ENCODE measurements around the gene CARM1. TPM values are rescaled to one million over a fixed set of nuclear protein-coding genes. Genes with fewer than 3 reads are reported as not detected.

CARM1 gene
- polyA plus RNA-seq, 2 of the 4 experiments (the other 2 are of a cell fraction), result 15.2 to 32.2 TPM

DNA sequence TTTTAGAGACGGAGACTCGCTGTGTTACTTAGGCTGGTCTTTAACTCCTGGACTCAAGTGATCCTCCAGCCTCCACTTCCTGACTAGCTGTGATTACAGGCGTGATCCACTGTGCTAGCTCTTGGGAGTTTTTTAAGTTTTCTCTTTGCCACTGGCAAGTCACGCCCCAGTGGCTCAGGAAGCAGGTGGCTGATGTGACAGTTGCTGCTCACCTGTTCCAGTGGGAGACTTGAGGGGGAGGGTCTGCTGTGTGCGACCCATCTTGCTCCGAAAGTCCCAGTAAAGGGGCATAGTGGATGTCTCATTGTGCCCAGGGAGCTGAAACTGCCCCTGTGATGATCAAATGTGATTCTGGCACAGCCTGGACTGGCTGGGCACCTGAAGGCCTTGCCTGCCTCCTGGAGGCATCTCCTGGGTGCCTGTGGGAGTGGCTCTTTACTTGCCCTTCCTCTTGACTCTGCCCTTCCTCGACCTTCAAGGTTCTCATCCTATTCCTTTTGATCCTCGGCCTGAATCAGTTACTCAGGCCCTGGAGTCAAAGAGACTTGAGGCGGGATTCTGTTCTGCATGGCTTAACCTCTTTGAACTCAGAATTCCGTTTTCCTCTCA is 97.3 kb downstream of the CARM1 start:
- Histone ChIP-seq H3K27ac (no peak overlapping the region), H3K9me3 (no peaks in the 10 kb centered on the region), H3K4me3 (no peak overlapping the region), H3K4me1 (peaks cover 6% of the 10 kb centered on the region; the same call in 2 of the 3 replicates), H3K4me2 (no peak overlapping the region)
- POLR2A ChIA-PET, result no interaction called here
- TF ChIP-seq CHD4 (IDR thresholded peaks at IDR 0.05; ENCODE audit: borderline replicate concordance) (no peak), RNF2 (IDR thresholded peaks at IDR 0.05; ENCODE audit: borderline replicate concordance, low read depth) (no peak), KDM5A (IDR thresholded peaks at IDR 0.05) (no peak), EHMT2 (IDR thresholded peaks at IDR 0.05; ENCODE audit: low read depth) (no peak), MAZ (IDR thresholded peaks at IDR 0.05; ENCODE audit: borderline replicate concordance, low read depth, low read length) (no peak), TP53 (CRISPR knock-in tag; IDR thresholded peaks at IDR 0.05) (no peak), ESRRA (IDR thresholded peaks at IDR 0.05; ENCODE audit: borderline replicate concordance, low read length) (no peak), HOXA7 (CRISPR knock-in tag; IDR thresholded peaks at IDR 0.05) (no peak), GATA3 (IDR thresholded peaks at IDR 0.05; ENCODE audit: borderline replicate concordance) (no peak), JUN (IDR thresholded peaks at IDR 0.05) (no peak), SREBF2 (IDR thresholded peaks at IDR 0.05) (no peak), CBX2 (IDR thresholded peaks at IDR 0.05; ENCODE audit: borderline replicate concordance, low read depth) (no peak), FOXS1 (CRISPR knock-in tag; IDR thresholded peaks at IDR 0.05) (no peak)
- TF ChIP-seq, protein P1, sequence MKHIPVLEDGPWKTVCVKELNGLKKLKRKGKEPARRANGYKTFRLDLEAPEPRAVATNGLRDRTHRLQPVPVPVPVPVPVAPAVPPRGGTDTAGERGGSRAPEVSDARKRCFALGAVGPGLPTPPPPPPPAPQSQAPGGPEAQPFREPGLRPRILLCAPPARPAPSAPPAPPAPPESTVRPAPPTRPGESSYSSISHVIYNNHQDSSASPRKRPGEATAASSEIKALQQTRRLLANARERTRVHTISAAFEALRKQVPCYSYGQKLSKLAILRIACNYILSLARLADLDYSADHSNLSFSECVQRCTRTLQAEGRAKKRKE (CRISPR knock-in tag; IDR thresholded peaks at IDR 0.05; ENCODE audit: low read depth), result no peak
- TF ChIP-seq, protein P2, sequence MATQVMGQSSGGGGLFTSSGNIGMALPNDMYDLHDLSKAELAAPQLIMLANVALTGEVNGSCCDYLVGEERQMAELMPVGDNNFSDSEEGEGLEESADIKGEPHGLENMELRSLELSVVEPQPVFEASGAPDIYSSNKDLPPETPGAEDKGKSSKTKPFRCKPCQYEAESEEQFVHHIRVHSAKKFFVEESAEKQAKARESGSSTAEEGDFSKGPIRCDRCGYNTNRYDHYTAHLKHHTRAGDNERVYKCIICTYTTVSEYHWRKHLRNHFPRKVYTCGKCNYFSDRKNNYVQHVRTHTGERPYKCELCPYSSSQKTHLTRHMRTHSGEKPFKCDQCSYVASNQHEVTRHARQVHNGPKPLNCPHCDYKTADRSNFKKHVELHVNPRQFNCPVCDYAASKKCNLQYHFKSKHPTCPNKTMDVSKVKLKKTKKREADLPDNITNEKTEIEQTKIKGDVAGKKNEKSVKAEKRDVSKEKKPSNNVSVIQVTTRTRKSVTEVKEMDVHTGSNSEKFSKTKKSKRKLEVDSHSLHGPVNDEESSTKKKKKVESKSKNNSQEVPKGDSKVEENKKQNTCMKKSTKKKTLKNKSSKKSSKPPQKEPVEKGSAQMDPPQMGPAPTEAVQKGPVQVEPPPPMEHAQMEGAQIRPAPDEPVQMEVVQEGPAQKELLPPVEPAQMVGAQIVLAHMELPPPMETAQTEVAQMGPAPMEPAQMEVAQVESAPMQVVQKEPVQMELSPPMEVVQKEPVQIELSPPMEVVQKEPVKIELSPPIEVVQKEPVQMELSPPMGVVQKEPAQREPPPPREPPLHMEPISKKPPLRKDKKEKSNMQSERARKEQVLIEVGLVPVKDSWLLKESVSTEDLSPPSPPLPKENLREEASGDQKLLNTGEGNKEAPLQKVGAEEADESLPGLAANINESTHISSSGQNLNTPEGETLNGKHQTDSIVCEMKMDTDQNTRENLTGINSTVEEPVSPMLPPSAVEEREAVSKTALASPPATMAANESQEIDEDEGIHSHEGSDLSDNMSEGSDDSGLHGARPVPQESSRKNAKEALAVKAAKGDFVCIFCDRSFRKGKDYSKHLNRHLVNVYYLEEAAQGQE (IDR thresholded peaks at IDR 0.05), result no peak
- DNase-seq (ENCODE audit: low read depth in 1 of 2, low spot score in 1 of 2) (no peak), FAIRE-seq (no peak), ATAC-seq (no peak)
- CTCF ChIA-PET, result no interaction called here
- WGBS (ENCODE audit: missing lambda C conversion rate), result 79% methylated on average over 9 of the region's 10 CpGs

DNA sequence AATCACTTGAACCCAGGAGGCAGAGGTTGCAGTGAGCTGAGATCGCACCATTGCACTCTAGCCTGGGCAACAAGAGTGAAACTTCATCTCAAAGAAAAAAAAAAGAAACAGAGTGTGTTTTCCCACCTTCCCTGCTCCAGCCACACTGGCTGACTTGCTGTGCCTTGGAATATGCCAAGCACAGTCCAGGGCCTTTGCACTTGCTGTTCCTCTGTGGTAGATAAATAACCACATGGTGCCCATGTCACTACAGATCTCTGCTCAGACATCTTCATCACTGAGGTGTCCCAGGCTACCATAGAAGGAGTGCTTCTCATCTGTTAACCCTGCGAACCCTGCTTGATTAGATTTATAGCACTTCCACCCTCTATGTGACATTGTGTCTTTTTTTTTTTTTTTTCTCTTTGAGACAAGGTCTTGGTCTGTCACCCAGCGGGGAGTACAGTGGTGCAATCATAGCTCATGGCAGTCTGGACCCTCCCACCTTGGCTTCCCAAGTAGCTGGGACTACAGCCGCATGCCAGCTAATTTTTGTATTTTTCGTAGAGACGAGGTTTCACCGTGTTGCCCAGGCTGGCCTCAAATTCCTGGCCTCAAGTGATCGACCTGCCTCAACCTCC is 99.9 kb downstream of the CARM1 start:
- POLR2A ChIA-PET, result no interaction called here

More for the DNA sequence above, 99.9 kb downstream of the CARM1 start:
- H3K4me2 ChIP-seq, result no peak overlapping the region
- H3K4me3 ChIP-seq, result no peak overlapping the region
- TF ChIP-seq RCOR1 (IDR thresholded peaks at IDR 0.05; ENCODE audit: low read depth, low read length) (no peak), FOSB (CRISPR knock-in tag; IDR thresholded peaks at IDR 0.05) (no peak), JUN (IDR thresholded peaks at IDR 0.05) (no peak), KDM1A (IDR thresholded peaks at IDR 0.05; ENCODE audit: low read depth) (no peak)
- H3K9me3 ChIP-seq, result no peaks in the 10 kb centered on the region
- 94% methylated on average over 8 of the region's 8 CpGs for WGBS (ENCODE audit: missing lambda C conversion rate)
- H3K4me1 ChIP-seq, result peaks cover 15% of the 10 kb centered on the region
- CTCF ChIA-PET, result interaction anchor here (0.8 kb wide), 1 partner anchor 42 kb away, joined by 3 read pairs; no protein-coding TSS in a partner anchor
- H3K27ac ChIP-seq, result no peak overlapping the region
- no peak for ATAC-seq
- no peak for DNase-seq (ENCODE audit: low read depth in 1 of 2, low spot score in 1 of 2)
- no peak for FAIRE-seq

Small RNA genes within 50 kb of the gene (small RNA-seq; reads per million reads assigned to genes)
- gene MIR6793, result 0 reads per million in 6 experiments

Other genes starting within 250 kb of the CARM1 start
- gene SLC44A2, start 246.0 kb upstream of the CARM1 start, polyA plus RNA-seq (2011; rRNA removed), result 8.3 and 10.3 TPM in 2 replicates
- gene SLC44A2, start 246.0 kb upstream of the CARM1 start, polyA plus RNA-seq (2017; fragmentation: RNase III; extraction: RNeasy Plus Mini Kit Qiagen cat#74134 plus additional on column Dnase treatment), result 6.7 to 10.1 TPM (median 8.3 TPM) in 3 replicates
- gene ILF3, start 217.2 kb upstream of the CARM1 start, polyA plus RNA-seq (2011; rRNA removed), result 174 and 197 TPM in 2 replicates
- gene ILF3, start 217.2 kb upstream of the CARM1 start, polyA plus RNA-seq (2017; fragmentation: RNase III; extraction: RNeasy Plus Mini Kit Qiagen cat#74134 plus additional on column Dnase treatment), result 137 to 151 TPM (median 142 TPM) in 3 replicates
- gene QTRT1, start 170.1 kb upstream of the CARM1 start, polyA plus RNA-seq (2011; rRNA removed), result 23.6 and 24.3 TPM in 2 replicates
- 42.2 to 47.6 TPM (median 42.5 TPM) in 3 replicates for gene QTRT1, start 170.1 kb upstream of the CARM1 start, polyA plus RNA-seq (2017; fragmentation: RNase III; extraction: RNeasy Plus Mini Kit Qiagen cat#74134 plus additional on column Dnase treatment)
- gene DNM2, start 153.5 kb upstream of the CARM1 start, polyA plus RNA-seq (2011; rRNA removed), result 32.9 and 52.4 TPM in 2 replicates
- gene DNM2, start 153.5 kb upstream of the CARM1 start, polyA plus RNA-seq (2017; fragmentation: RNase III; extraction: RNeasy Plus Mini Kit Qiagen cat#74134 plus additional on column Dnase treatment), result 55.8 to 58.5 TPM (median 57.3 TPM) in 3 replicates
- 29.3 and 29.9 TPM in 2 replicates for gene TMED1, start 35.3 kb upstream of the CARM1 start, polyA plus RNA-seq (2011; rRNA removed)
- 36.2 to 37.4 TPM (median 37.0 TPM) in 3 replicates for gene TMED1, start 35.3 kb upstream of the CARM1 start, polyA plus RNA-seq (2017; fragmentation: RNase III; extraction: RNeasy Plus Mini Kit Qiagen cat#74134 plus additional on column Dnase treatment)
- gene C19orf38, start 23.1 kb upstream of the CARM1 start, polyA plus RNA-seq (2011; rRNA removed), result 0.13 and 0.40 TPM in 2 replicates
- 0.09 to 0.12 TPM (median 0.10 TPM) in 3 replicates for gene C19orf38, start 23.1 kb upstream of the CARM1 start, polyA plus RNA-seq (2017; fragmentation: RNase III; extraction: RNeasy Plus Mini Kit Qiagen cat#74134 plus additional on column Dnase treatment)
- gene YIPF2, start 57.1 kb downstream of the CARM1 start, polyA plus RNA-seq (2011; rRNA removed), result 13.1 and 15.6 TPM in 2 replicates
- 14.5 to 18.2 TPM (median 17.5 TPM) in 3 replicates for gene YIPF2, start 57.1 kb downstream of the CARM1 start, polyA plus RNA-seq (2017; fragmentation: RNase III; extraction: RNeasy Plus Mini Kit Qiagen cat#74134 plus additional on column Dnase treatment)
- gene TIMM29, start 57.3 kb downstream of the CARM1 start, polyA plus RNA-seq (2011; rRNA removed), result 7.8 and 9.1 TPM in 2 replicates
- 17.1 to 20.5 TPM (median 19.7 TPM) in 3 replicates for gene TIMM29, start 57.3 kb downstream of the CARM1 start, polyA plus RNA-seq (2017; fragmentation: RNase III; extraction: RNeasy Plus Mini Kit Qiagen cat#74134 plus additional on column Dnase treatment)
- gene SMARCA4, start 89.5 kb downstream of the CARM1 start, polyA plus RNA-seq (2011; rRNA removed), result 8.1 and 10.8 TPM in 2 replicates
- 11.9 to 14.1 TPM (median 13.1 TPM) in 3 replicates for gene SMARCA4, start 89.5 kb downstream of the CARM1 start, polyA plus RNA-seq (2017; fragmentation: RNase III; extraction: RNeasy Plus Mini Kit Qiagen cat#74134 plus additional on column Dnase treatment)
- 29.2 and 37.0 TPM in 2 replicates for gene LDLR, start 217.9 kb downstream of the CARM1 start, polyA plus RNA-seq (2011; rRNA removed)
- gene LDLR, start 217.9 kb downstream of the CARM1 start, polyA plus RNA-seq (2017; fragmentation: RNase III; extraction: RNeasy Plus Mini Kit Qiagen cat#74134 plus additional on column Dnase treatment), result 35.6 to 55.8 TPM (median 50.8 TPM) in 3 replicates

Measured in A549 (cell line).